ENCODE results near the gene SAMD1.

Gene SAMD1

GRCh38 chr19:14090509-14091080, at the start of gene SAMD1:
Gene SAMD1, minus strand, starts transcription at chr19:14090751.
- TF ChIP-seq CTCF (IDR thresholded peaks at IDR 0.05; ENCODE audit: insufficient read depth, low read depth, low read length, missing control alignments) = no peak
- peak; percentile 87 for DNase-seq (ENCODE audit: low read depth)
- peak within 1 kb of the TSS; percentile 78 for H3K4me3 ChIP-seq (ENCODE audit: low read length)

DNA sequence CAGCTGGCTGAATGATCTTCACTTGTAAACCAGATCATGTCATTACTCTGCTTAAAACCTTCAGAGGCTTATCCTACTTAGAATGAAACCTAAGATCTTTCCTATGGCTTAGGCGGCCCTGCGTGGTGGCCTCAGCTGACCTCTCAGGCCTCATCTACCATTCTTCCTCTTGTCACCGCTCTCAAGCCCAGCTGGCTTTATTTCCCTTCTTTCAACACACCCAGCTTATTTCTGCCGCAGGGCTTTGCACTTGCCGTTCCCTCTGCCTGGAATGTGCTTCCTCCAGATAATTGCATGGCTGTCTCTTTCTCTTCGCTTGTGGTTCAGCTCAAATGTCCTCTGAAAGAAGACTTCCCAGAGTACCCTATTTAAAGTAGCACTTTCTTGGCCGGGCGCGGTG, 49.4 kb upstream of the SAMD1 start:
- no peak for DNase-seq (ENCODE audit: low read depth)
- no peak for TF ChIP-seq CTCF (IDR thresholded peaks at IDR 0.05; ENCODE audit: insufficient read depth, low read depth, low read length, missing control alignments)

DNA sequence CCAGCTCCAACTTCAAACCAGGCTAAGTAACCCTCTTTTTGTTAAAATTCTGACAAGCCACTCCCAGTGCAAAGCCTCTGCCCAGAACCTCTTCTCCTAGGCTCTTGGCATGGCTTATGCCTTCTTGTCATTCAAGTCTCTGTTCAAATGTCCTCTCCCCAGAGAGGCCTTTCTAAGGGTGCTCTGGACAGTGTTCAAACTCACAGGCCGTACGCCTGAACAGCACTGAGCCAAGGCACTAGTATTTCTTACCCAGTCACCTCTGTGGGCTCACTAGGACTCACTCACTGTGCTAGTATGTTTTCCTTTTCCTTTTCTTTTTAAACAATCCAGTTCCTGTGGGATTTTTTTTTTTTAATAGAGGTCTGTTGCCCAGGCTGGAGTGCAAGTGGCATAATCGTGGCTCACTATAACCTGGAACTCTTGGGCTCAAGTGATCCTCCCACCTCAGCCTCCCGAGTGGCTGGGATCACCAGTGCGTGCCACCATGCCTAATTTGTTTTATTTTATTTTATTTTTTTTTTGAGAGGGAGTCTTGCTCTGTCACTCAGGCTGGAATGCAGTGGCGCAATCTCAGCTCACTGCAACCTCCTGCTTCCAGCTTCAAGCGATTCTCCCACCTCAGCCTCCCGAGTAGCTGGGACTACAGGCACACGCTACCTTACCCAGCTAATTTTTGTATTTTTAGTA, 48.2 kb upstream of the SAMD1 start:
- H3K4me3 ChIP-seq (ENCODE audit: low read length) = no peak overlapping the region
- DNase-seq (ENCODE audit: low read depth) = no peak
- TF ChIP-seq CTCF (IDR thresholded peaks at IDR 0.05; ENCODE audit: insufficient read depth, low read depth, low read length, missing control alignments) = no peak

More for the DNA sequence above, 49.4 kb upstream of the SAMD1 start:
- H3K4me3 ChIP-seq (ENCODE audit: low read length) = no peak overlapping the region

DNA sequence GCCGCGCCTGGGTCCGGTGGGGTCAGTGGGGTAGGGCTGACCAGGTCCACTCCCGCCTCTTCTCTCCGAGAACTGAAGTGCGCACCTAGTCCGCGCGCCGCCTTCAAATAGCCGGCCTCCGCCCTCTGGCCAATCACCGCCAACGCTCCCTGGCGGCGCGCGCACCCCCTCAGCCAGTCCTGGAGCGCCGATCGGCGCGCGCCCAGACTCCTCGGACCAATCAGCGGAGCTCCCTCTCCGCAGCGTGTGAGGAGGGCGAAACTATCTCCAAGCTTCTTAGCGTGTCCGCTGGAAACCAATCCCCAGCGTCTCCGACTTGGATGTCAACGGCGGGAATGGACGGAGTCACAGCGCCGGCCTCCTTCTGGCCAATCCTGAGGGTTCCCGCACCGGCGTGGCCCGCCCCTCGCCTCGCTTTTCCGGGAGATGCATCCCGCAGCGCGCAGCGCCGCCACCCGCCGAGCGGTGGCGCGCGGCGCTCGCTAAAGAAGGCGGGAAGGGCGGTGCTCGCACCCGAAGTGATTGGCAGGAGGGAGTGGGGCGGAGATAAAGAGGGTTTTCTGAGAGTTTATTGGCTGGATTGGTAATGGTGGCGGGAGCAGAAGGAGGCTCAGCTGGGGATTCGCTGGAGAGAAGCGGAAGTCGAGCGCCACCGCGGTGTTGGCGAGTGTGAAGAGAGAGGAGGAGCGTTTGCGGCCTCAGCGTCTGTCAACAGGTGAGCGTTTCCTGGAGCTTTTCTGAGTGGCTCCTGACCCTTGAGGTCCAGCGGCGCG, 46.1 kb upstream of the SAMD1 start, which contains the start of gene ASF1B:
TSS of gene ASF1B (minus strand) at position 81 of the 773 bp plus-strand sequence. CDS start 133 bp downstream, outside the sequence.
- H3K4me3 ChIP-seq (ENCODE audit: low read length) = peak within 1 kb of the TSS; percentile 69
- peak; percentile 100 for DNase-seq (ENCODE audit: low read depth)
- peak; percentile 51 for TF ChIP-seq CTCF (IDR thresholded peaks at IDR 0.05; ENCODE audit: insufficient read depth, low read depth, low read length, missing control alignments)

DNA sequence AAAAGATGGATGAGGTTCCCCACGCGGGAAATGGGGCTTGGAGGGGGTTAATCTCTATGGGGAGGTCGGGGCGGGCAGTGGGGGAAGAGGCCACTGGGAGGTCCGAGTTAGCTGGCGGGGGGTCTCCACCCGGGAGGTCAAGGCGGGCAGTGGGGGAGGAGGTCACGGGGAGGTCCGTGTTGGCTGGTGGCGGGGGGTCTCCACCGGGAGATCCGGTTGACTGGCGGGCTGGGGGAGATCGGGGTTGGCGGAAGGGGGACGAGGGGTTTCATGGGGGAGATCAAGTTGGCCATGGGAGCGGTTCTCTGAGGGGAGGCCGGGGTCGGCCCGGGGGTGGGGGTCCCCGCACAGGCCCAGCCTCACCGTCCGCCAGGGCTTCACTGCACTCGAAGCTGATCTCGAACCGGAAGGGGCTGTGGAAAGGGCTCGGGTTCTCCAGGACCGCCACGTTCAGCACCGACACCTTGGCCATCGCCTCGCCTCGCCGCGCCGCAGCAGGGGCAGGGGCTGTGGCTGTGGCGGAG, 45.5 kb upstream of the SAMD1 start:
- no peak for DNase-seq (ENCODE audit: low read depth)
- no peak for TF ChIP-seq CTCF (IDR thresholded peaks at IDR 0.05; ENCODE audit: insufficient read depth, low read depth, low read length, missing control alignments)
- peak overlapping the region; percentile 68 for H3K4me3 ChIP-seq (ENCODE audit: low read length)

DNA sequence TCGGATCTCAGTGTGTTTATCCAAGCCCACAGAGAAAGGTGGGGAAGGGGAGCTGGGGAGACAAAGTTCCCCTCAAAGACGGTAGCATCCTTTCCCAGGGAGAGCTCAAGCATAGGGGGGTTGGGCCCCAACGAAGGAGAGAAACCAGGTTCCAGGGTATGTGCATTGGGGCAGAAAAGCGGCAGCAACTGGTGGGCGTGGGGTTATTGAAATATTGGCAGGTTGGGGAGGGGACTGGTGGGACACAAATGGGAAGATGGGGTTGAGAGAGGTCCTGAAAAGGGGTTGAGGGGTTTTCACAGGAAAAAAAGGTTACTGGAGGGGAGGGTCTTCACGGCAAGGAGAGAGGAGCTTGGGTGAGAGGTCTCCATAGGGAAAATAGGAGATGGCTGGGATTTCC, 44.8 kb upstream of the SAMD1 start:
- TF ChIP-seq CTCF (IDR thresholded peaks at IDR 0.05; ENCODE audit: insufficient read depth, low read depth, low read length, missing control alignments) = no peak
- DNase-seq (ENCODE audit: low read depth) = no peak
- peak overlapping the region; percentile 68 for H3K4me3 ChIP-seq (ENCODE audit: low read length)

Data from epithelial cell of esophagus (primary cell).